HG02610 (cell line): ENCODE data around the gene MEF2C.

Source experiments
- ATAC-seq: cut with Tn5 transposase; IDR thresholded peaks from one replicate; pipeline ENCODE4 v1.9.1; 2021; ENCODE audit warnings: mild to moderate bottlenecking, moderate library complexity; ENCODE audit not compliant: unreplicated experiment

The MEF2C gene

DNA sequence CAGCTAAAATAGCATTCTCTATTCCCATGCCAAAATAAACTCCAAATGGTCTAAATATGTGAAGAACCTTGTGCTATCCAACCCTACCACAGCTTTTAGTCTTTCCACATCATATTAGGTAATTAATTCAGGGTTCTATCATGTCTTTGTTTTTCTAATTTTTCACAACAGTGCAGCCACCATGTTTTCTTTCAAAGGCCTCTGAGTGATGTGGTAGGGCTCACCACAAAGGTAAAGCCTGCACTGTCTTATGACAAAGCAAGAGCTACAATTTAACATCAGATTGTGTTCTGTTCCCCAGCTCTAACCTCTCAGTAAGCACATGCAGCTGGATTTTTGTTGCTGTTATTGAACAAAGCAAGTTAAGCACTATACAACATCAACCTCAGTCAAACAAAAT is 52.4 kb downstream of the MEF2C start:
- ATAC-seq, result peak; percentile 23

DNA sequence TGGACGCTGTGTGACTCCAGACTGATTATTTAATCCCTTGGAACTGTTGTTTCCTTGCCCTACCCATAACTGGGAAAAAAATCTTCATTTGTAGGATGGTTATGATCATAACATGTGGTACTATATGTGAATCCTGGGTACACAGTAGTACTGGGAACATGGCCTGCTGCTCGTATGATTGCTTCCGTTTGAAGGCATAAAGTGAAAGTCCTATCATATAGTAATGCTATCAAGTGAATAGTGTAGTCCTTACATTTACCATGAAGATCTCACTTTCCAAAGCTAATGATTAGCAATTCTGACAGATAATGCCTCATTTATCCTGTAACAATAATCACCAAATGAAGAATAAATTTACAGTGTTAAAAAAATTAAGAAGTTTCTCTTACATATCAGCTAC is 53.2 kb downstream of the MEF2C start:
- no peak for ATAC-seq

DNA sequence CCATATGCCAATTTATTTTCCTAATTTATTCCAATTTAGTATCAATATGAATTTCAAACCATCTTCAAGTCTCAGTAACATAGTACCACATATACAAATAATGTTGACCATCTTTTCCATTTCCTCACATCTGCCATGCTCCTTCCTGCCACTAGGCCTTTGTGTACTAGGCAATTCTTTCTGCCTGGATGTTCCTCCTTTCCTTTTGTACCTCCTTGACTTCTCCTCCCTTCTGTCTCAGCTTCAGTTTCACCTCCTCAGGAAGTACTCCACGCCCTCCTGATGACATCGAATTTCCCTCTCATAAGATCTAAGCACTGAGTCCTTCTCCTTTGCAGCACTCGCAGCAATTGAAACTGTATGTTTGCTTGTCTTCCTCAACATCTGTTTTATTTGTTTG is 53.9 kb downstream of the MEF2C start:
- no peak for ATAC-seq

DNA sequence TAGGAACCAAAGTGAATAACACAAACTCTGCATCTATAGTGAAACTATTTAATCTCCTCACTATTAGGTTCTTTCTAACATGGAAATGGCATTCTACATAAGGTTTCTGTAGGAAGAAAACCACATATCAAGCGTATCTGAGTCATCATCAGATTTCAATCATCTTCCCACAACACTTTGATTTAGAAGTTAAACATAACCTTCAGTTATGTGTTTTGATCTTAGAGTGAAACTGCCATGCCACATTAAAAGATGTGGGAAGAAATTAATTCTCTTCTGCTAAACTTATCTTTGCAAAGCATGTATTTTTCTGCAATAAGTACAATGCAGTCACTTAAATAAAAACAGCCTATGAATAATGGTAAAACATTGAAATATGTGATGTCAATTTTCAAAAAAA is 55.0 kb downstream of the MEF2C start:
- no peak for ATAC-seq

DNA sequence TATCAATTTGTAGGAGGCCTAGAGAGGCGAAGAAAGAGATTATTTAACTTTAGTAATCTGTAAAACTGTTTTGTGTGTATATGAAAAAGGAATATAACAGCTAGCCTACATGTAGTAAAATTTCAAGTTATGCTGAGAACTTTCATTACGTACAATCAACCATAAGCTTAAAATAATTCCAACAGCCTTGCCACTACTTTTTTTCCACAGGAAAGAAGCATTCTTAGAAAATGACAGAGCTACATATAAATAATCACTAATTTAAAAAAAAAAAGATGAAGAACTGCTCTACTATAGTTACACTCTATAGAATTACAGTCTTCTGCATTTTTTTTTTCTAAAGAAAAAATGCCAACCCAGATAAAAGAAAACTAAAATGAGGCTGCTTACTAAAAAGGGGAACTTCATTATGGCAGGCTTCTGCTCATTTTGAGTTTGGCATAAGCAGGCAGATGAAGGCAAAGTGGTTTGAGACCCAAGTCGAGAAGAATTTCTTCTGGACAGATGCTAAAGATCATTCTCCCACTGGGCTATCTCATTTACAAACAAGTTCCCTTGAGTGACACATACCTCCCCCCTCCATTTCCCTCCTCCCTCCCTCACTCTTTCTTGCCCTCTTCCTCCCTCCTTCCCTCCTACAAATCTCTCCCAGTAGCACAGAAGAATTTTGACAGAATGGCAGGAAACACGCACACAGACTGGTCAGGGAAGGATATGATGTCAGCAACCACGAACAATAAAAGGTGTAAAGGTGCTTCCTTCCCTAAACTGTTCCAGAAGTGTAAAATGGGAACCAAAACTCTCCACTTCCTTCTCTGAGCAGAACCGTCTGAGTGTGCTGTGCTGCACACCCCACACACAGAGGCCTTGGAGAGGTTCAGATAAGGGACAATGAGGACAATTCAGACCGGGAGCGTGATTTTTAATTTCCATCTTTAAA is 56.1 kb downstream of the MEF2C start:
- peak; percentile 79 for ATAC-seq

DNA sequence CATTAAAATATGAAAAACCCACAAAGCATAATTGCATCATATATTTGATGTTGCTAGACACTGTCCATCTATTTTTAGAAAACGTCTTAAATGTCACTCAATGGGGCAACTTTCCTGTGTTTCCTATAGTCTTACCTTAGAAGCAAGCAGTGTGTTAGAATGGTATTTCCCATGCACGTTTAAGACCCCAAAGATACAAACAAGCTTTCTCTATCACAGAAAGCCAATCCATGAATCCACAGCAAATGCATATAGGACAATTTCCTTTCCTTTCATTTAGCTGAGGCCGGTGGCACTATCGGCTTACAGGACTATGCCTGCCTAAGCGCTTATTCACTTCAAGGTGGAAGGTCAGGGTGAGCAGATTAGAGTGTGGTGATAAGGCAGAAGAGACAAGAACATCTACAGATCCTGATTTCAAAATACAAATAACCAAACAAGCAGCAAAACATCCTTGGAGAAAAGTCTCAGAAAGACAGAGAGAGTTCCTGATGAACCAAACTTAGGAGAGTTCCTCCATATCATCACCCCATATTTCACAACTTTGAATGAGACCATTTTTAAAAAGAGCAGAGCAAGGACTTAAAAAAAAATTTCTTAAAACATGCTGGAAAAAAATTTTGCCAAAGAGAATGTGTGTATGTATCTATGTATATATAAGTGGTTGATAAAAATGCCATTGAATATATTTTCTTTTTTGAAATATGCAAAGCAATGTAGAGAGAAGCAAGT is 57.2 kb downstream of the MEF2C start:
- ATAC-seq, result no peak

DNA sequence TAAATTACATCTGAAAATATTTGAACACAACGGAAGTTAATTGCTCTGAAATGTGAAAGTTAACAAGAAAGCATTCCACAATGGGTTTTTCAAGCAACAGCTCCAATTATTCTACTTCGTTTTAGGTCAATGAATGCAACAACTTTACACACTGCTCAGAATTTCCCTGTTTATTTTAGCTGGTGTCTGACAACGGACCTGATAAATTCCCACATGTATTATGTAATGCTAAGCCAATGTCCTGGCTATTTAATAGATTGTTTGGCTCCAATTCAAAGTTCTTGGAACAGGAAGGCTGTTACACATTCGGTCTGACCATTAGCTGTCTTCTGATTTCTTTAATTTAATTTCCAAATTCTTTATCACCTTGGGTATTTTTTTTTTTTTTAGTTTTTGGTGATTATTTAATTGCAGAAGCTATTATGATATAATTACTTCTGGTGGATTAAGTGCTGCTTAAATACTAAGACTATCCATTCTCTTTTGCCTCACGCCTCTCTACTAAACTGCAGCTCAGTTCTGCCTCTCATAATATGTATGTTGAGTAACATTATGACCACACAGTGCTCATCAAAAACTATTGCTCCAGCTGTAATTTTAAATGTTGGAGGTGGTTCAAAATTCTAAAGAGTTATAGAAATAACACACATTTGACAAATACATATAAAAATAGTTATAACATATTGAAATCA is 57.9 kb downstream of the MEF2C start:
- ATAC-seq, result no peak

DNA sequence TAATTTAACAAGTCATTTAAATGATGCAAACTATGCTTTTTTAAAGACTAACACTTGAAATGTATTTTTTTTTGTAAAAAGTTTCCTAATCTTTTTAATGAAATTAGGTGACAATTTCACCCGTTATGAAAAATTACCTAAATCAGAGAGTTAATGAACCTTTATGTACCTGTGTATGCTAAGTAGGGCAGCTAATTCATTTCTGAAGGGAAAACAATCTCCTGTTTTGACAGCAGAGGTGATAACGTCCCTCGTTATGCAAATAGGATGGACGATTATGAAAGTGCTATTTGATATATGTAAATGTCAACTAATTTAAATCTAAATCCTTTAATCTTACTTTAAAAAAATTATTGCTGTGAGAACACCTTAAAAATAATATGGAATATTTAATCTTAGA is 58.8 kb downstream of the MEF2C start:
- ATAC-seq, result no peak

DNA sequence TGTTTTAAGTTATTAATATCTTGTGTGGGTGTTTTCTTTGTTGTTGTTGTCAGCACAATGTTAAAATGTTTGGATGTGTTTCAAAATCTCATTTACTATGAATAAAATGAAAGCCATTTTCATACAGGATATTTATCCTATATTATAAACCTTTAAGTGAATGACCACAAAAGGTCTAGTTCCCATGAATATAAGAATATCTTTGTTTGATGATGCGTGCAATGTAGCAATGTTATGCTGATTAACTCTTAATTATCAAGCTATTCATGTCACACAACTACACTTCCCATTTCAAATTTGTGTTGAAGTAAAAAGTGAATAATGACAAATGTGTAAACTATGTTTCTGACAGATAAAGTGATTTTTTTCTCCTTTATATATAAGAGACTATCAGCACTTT is 59.8 kb downstream of the MEF2C start:
- no peak for ATAC-seq

DNA sequence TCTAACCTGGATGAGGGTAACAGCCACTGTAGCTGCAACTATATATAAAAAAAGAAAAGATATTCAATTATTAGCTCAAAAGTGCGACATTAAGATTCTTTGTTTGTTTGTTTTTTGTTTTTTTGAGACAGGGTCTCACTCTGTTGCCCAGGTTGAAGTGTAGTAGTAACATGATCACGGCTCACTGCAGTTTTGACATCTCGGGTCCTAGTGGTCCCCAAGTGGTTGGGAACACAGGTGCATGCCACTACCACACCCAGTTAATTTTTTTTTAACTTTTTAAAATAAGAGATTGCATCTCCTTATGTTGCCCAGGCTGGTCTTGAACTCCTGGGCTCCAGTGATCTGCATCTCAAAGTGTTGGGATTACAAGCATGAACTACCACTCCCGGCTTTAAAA is 61.8 kb downstream of the MEF2C start:
- ATAC-seq, result no peak

DNA sequence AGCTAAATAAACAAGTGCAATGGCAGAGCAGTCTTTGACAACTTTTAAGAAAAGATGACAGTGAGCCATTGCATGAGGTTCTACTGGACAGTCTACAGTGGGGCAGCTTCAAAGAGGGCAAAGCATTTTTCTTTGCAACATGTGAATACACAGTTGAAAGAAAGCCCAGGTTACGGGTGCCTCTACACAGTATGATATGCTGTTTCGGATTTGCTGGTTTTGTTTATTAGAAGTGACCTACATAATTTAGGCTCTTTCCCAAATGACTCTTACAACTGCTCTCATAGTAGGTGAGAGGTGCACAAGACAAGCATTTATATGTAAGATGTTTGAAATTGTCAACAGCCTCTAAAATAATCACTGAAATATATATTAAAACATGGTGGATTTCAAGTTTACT is 62.4 kb downstream of the MEF2C start:
- ATAC-seq, result no peak

DNA sequence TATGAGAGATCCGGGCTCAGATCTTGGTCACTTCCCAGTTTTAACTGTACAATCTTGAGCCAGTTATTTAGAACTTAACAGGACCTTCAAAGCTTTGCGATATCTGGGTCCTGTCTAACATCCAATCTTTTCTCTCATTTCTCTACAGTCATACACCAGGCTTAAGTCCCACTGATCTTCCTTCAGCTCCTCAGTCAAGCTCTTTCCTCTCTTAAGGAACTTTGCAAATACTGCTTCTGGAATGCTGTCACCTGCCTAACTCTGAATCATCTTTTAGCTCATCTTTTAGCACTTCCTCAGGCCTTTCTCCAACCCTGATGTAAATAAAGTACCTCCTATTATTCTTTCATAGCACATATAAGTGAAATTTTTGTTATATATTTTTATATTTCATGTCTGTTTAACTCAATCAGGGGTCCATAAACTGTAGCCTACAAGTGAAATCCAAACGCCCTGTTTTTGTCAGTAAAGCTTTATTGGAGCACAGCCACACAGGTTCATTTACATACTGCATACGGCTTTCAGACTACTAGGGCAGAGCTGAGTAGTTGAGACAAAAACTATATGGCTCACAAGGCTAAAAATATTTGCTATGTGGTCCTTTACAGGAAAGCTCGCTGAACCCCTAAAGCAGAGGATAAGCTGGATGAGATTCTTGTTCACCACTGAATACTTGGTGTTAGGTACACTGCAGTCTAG is 63.5 kb downstream of the MEF2C start:
- no peak for ATAC-seq

DNA sequence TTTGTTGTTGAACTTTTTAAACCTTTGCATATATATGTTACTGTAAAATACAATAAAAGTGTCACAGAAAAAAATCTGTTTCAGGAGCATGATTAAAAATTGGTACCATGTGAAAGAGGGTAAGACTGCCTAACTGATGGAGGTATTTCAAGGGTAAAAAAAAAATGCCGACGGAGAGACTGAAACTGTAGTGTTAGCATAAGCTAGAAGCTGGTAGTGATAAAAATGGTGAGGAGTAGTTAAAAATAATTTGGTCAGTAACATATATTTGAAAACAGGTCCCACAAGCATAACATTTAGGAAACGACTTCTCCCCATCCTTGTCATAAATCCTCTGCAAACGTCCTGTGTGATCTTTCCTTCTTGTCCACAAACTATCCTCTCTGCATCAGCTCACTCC is 64.7 kb downstream of the MEF2C start:
- no peak for ATAC-seq

DNA sequence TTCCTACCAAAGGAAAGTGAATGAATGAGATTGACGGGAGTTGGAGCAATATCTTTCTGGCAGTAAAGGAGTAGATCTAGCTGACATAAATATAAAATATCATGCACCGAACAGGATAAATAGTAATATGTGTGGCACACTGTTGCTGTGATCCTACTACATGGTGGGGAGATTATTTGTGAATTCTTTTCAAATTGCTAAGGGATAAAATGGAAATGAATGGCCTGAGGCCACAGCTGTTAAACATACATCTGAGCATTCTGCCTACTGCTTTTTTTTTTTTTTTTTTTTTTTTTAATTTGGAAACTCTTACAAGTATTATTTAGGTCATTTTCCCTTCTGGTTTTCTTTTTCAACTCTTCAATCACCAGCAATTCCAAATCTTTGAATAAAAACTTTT is 66.8 kb downstream of the MEF2C start:
- no peak for ATAC-seq

DNA sequence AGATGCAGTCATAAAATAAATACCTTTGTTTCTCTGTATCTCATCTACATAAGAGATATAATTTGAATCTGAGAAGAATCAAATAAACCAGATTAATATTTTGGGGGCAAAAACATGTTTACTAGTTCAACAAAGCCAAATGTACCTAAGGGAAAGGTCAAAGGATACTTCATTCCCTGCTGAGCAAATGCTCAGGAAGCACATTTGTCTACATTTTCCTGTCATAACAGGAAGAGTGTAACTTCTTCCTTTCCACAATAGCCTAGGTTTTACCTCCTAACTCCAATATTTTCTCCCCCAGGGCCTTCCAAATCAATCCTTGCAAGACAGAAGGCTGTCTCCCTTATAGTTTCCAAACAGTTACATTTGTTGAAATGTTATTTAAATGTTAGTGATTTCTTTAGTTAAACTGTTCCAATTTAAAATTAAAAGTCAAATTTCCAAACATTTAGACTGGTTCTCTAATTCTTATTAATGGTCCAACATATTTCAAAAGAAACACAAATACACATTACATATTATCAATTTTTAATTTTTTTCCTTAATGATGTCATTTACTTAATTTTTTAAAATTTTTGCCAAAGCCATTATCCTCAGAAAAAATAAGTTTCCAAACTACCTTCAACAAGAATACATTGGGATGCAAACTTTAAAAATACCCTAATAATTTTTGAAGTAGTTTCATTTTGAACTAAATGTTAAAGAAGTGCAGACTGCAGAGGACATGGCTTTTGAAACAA is 67.8 kb downstream of the MEF2C start:
- ATAC-seq, result no peak

DNA sequence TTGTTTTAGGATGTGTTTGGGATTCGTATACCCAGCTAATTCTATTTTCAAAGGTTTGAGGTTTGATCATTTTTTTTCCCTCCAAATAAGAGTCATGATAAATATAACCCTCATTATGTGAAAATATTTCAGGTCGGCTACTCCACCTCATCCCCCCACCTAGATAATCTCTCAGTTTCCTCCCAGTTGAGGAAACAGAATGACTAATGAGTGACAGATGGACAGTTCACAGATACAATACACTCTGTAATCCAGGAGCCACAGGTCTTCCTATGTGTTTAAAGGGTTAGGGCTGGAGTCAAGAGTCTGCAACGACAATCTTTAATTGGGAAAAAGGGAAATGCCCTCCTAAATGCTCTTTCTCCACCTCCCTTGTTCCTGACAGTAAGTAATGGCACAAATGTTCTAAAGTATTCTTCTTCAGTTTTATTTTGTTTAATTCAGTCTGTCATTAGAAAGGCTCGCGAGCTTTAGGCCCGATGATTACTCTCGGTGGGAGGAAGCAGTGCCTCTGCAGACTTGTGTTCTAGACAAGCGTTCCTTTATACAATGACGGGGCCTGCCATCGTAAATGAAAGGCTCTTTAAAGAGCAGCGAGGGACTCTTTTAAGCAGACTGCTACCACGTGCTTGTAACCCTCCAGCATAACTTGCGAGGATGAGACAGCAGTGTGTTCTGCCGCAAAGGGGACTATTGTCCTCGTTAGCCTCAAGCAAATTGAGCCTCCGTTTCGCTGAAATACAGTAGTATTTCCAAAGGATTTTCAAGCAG is 69.0 kb downstream of the MEF2C start:
- peak; percentile 45 for ATAC-seq

DNA sequence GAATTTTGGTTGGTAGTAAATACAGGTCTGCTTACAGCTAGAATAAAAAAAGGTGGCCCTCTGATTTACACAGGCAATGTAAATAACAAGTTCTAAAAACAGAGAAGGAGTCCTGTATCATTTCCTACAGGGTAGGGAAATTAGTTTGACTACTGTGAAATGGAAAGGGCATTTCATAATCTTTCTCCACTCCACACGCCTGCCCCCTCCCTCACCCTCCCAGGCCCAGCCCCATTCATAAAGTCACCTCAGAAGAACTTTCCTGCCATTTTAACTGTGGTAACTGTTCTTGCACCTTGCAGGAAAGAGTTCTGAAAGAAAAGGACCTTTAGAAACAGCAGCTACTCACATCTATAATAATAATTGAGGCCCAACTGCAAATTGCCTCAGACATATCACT is 69.7 kb downstream of the MEF2C start:
- ATAC-seq, result no peak

DNA sequence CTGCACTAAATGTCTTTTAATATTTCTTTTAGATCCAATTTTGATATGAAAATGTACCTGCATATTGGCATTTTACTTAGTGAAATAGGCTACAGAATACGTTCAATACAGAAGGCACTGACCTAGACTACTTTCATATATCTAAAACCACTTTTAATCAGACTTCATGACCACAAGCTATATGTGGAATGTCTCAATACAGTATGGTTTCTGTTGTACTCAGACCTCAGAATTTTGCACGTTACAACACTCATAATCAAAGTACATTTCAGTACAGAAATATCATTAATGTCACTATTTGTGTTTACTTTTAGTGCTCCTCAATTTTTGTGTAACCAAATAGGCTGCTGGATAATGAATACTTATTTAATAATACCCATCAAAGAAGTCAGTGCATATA is 74.8 kb downstream of the MEF2C start:
- peak; percentile 65 for ATAC-seq

DNA sequence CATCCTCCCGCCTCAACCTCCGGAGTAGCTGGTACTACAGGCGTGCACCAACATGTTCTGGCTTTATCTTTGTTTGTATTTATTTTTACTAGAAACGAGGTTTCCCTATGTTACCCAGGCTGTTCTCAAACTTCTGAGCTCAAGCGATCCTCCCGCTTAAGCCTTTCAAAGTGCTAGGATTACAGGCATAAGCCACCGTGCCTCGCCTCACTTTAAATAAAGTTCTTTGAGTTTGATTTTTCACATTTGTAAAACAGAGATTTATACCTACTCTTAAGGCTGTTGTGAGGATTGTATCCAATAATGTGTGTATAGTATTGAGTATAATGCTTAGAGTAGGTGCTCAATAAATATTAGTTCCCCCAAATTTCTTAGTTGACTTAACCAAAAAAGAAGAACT is 75.7 kb downstream of the MEF2C start:
- no peak for ATAC-seq

DNA sequence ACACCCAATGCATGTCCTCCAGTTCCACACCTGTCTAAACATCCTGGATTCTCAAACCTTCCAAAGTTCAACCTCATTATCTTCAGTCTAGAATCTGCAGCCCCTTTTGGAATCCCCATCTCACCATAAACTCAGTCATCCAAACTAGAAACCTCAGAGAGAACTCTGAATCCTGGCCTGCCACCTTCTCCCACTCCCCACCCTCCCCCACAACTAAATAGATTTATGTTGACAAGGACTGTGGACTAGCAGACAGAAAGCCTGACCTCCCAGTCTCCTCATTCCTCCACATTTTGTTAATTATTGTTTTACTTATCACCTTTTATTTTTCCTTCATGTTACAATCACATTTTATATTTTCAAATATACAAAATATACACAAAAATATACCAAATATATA is 76.6 kb downstream of the MEF2C start:
- ATAC-seq, result no peak
